ENCODE results near the gene ZNF318.
"Not testable (repeated sequence)": the region's sequence is repeated elsewhere in the genome, so short reads cannot be mapped to it uniquely, and the experiment has no call there.

Gene ZNF318

GRCh38 chr6:43386492-43386891, 17.0 kb upstream of the ZNF318 start:
- DNase-seq, result peak in 1 of 2 experiments; percentile 48

- no peak for DNase-seq
Measured at GRCh38 chr6:43383021-43383667, 13.7 kb upstream of the ZNF318 start.

- not testable (repeated sequence) for DNase-seq
Measured at GRCh38 chr6:43380858-43381257, 11.4 kb upstream of the ZNF318 start.

- DNase-seq, result peak in 1 of 2 experiments; percentile 19
Measured at GRCh38 chr6:43378631-43379030, 9.2 kb upstream of the ZNF318 start.

- no peak for DNase-seq
Measured at GRCh38 chr6:43377710-43378229, 8.3 kb upstream of the ZNF318 start.

GRCh38 chr6:43376551-43376981, 7.1 kb upstream of the ZNF318 start:
- DNase-seq, result no peak

- no peak for DNase-seq
Measured at GRCh38 chr6:43375693-43376092, 6.2 kb upstream of the ZNF318 start.

- no peak for DNase-seq
Measured at GRCh38 chr6:43373252-43373875, 3.9 kb upstream of the ZNF318 start.

- DNase-seq, result peak in 1 of 2 experiments; percentile 37
Measured at GRCh38 chr6:43370003-43370580, 645 bp upstream of the ZNF318 start.

GRCh38 chr6:43368259-43369160, 937 bp downstream of the ZNF318 start:
- peak; percentile 40 to 46 for DNase-seq

- no peak for DNase-seq
Measured at GRCh38 chr6:43367245-43367984, 2.0 kb downstream of the ZNF318 start.

GRCh38 chr6:43361269-43361668, 8.2 kb downstream of the ZNF318 start:
- DNase-seq, result no peak

- DNase-seq, result no peak
Measured at GRCh38 chr6:43359831-43360230, 9.6 kb downstream of the ZNF318 start.

- DNase-seq, result no peak
Measured at GRCh38 chr6:43359381-43359780, 10.1 kb downstream of the ZNF318 start.

GRCh38 chr6:43355862-43356590, 13.4 kb downstream of the ZNF318 start:
- peak in 1 of 2 experiments; percentile 7 for DNase-seq

GRCh38 chr6:43351951-43352350, 17.5 kb downstream of the ZNF318 start:
- not testable (repeated sequence) for DNase-seq

- no peak for DNase-seq
Measured at GRCh38 chr6:43347444-43347843, 22.0 kb downstream of the ZNF318 start.

- DNase-seq, result no peak
Measured at GRCh38 chr6:43347021-43347420, 22.4 kb downstream of the ZNF318 start.

GRCh38 chr6:43346243-43346642, 23.2 kb downstream of the ZNF318 start:
- not testable (repeated sequence) for DNase-seq

- no peak for DNase-seq
Measured at GRCh38 chr6:43339168-43339567, 30.3 kb downstream of the ZNF318 start.

- no peak for DNase-seq
Measured at GRCh38 chr6:43338243-43338642, 31.2 kb downstream of the ZNF318 start.
